Adrenal gland (tissue), 5 donors: ENCODE measurements around the gene TNNT2.

Experiments used
- POLR2A ChIP-seq, 2 donors: fragments of 450-650 bp; IDR thresholded peaks; one replicate each; pipeline ENCODE4 v1.6.1; 2017; ENCODE audit warnings: antibody characterized with exemption in 2 of 2, mild to moderate bottlenecking in 2 of 2, moderate library complexity in 1 of 2
- TF ChIP-seq, protein P1 (sequence below), 6 experiments: fragments of 450-650 bp in 4 of 6; fragments of 200-600 bp in 2 of 6; sonication (generic) in 1 of 6; IDR thresholded peaks; 1 replicate in 5 of 6; 2 replicates in 1 of 6; pipeline versions ENCODE4 v1.5.1 to v1.8.0; 2016 to 2021; ENCODE audit warnings: antibody characterized with exemption in 6 of 6, mild to moderate bottlenecking in 2 of 6, moderate library complexity in 1 of 6
- donor health status: DM: no; HTN: no; CAD: no.

DNA sequence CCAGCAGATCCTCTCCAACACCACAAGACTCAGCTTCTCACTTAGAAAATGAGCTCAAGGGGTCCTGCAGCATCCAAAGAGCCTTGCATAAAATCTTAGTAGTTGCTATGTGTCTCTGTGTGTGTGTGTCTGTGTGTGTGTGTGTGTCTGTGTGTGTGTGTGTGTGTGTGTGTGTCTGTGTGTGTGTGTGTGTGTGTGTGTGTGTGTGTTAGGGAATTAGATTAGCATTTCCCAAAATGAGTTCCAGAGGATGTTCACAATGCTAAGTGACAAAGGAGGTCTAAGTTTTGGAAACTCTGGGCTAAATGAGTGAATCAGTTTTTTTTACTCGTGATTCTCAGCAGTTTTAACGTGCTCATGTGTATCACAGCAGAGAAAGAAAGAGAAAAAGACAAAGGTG, 30.5 kb downstream of the TNNT2 start:
- TF ChIP-seq, protein P1, sequence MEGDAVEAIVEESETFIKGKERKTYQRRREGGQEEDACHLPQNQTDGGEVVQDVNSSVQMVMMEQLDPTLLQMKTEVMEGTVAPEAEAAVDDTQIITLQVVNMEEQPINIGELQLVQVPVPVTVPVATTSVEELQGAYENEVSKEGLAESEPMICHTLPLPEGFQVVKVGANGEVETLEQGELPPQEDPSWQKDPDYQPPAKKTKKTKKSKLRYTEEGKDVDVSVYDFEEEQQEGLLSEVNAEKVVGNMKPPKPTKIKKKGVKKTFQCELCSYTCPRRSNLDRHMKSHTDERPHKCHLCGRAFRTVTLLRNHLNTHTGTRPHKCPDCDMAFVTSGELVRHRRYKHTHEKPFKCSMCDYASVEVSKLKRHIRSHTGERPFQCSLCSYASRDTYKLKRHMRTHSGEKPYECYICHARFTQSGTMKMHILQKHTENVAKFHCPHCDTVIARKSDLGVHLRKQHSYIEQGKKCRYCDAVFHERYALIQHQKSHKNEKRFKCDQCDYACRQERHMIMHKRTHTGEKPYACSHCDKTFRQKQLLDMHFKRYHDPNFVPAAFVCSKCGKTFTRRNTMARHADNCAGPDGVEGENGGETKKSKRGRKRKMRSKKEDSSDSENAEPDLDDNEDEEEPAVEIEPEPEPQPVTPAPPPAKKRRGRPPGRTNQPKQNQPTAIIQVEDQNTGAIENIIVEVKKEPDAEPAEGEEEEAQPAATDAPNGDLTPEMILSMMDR (IDR thresholded peaks at IDR 0.05): no peak
- TF ChIP-seq POLR2A (IDR thresholded peaks at IDR 0.05): no peak
